ENCODE results near the gene GLOD5.
A peak's percentile ranks its signal among the peaks of the same experiment; 100 is the strongest.

Gene GLOD5

GRCh38 chrX:48714573-48714972 lies 47.0 kb upstream of the GLOD5 start:
- CTCF ChIA-PET = interaction anchor here (0.6 kb wide), 1 partner anchor 57 kb away, joined by 3 read pairs; no protein-coding TSS in a partner anchor
- POLR2A ChIA-PET = no interaction called here
- no peaks in the 10 kb centered on the region for H3K4me1 ChIP-seq (ENCODE audit: control insufficient read depth, insufficient read depth, low read length)
- H3K9me3 ChIP-seq (ENCODE audit: control insufficient read depth, insufficient read depth, low read depth, low read length) = no peaks in the 10 kb centered on the region
- peaks cover 0 to 2% of the 10 kb centered on the region in 2 experiments; a peak in 1 of 3 replicates for H3K36me3 ChIP-seq (ENCODE audit: control insufficient read depth in 2 of 2, insufficient read depth in 1 of 2, low read length in 2 of 2)
- no peak overlapping the region for H3K4me3 ChIP-seq (ENCODE audit: low read depth, low read length)
- no peak overlapping the region for H3K27ac ChIP-seq (ENCODE audit: extremely low read depth, low read depth, low read length)
- TF ChIP-seq SCRT2 (tag by site-specific recombination; IDR thresholded peaks at IDR 0.05) = no peak
- TF ChIP-seq ZNF423 (tag by site-specific recombination; IDR thresholded peaks at IDR 0.05) = no peak
- no peak for TF ChIP-seq TSHZ1 (tag by site-specific recombination; IDR thresholded peaks at IDR 0.05; ENCODE audit: borderline replicate concordance)
- TF ChIP-seq HOXD13 (CRISPR knock-in tag; IDR thresholded peaks at IDR 0.05; ENCODE audit: borderline replicate concordance) = no peak
- TF ChIP-seq GLI2 (tag by site-specific recombination; IDR thresholded peaks at IDR 0.05; ENCODE audit: borderline replicate concordance, low read depth) = no peak
- TF ChIP-seq ZNF175 (tag by site-specific recombination; IDR thresholded peaks at IDR 0.05) = no peak
- no peak for TF ChIP-seq ZNF555 (tag by site-specific recombination; conservative IDR thresholded peaks at IDR 0.05)
- no peak for TF ChIP-seq ZBTB8A (tag by site-specific recombination; IDR thresholded peaks at IDR 0.05)

- Histone ChIP-seq H3K27ac (ENCODE audit: extremely low read depth, low read depth, low read length) (no peak overlapping the region), H3K4me1 (ENCODE audit: control insufficient read depth, insufficient read depth, low read length) (no peaks in the 10 kb centered on the region), H3K36me3 (ENCODE audit: control insufficient read depth in 2 of 2, insufficient read depth in 1 of 2, low read length in 2 of 2) (no peaks in the 10 kb centered on the region), H3K4me3 (ENCODE audit: low read depth, low read length) (no peak overlapping the region), H3K9me3 (ENCODE audit: control insufficient read depth, insufficient read depth, low read depth, low read length) (no peaks in the 10 kb centered on the region)
- POLR2A ChIA-PET = no interaction called here
- CTCF ChIA-PET = no interaction called here
- no peak for TF ChIP-seq ZNF596 (tag by site-specific recombination; IDR thresholded peaks at IDR 0.05)
- TF ChIP-seq ZNF692 (tag by site-specific recombination; IDR thresholded peaks at IDR 0.05) = peak; percentile 46; the same call in 1 of the 2 replicates
- peak; percentile 28; the same call in 1 of the 2 replicates for TF ChIP-seq ZNF600 (tag by site-specific recombination; IDR thresholded peaks at IDR 0.05)
- no peak for TF ChIP-seq TCF7L2 (IDR thresholded peaks at IDR 0.05; ENCODE audit: borderline replicate concordance, low read depth, low read length)
- no peak for TF ChIP-seq ATF2 (tag by site-specific recombination; IDR thresholded peaks at IDR 0.05; ENCODE audit: low read depth)
- TF ChIP-seq ZBTB21 (tag by site-specific recombination; IDR thresholded peaks at IDR 0.05) = peak; percentile 52
- TF ChIP-seq ZNF629 (tag by site-specific recombination; IDR thresholded peaks at IDR 0.05) = peak; percentile 90
- 0 out of 2 replicates have a peak, but pooled peaks have one; percentile 14 for TF ChIP-seq INSM2 (tag by site-specific recombination; IDR thresholded peaks at IDR 0.05)
- TF ChIP-seq SP2 (tag by site-specific recombination; IDR thresholded peaks at IDR 0.05) = no peak
- 0 out of 2 replicates have a peak, but pooled peaks have one; percentile 35 for TF ChIP-seq ZNF184 (tag by site-specific recombination; IDR thresholded peaks at IDR 0.05)
Observed at GRCh38 chrX:48715072-48715471, 46.5 kb upstream of the GLOD5 start.

Measured in HEK293 (cell line).